Spleen (tissue), 7 donors: Measurements from ENCODE around the gene FAAH.

ENCODE experiments used
- POLR2A ChIP-seq, 3 donors: fragments of 450-650 bp; IDR thresholded peaks; one replicate each; pipeline ENCODE4 v1.5.1; 2017; ENCODE audit warnings: antibody characterized with exemption in 3 of 3, mild to moderate bottlenecking in 1 of 3
- TF ChIP-seq, protein P1 (sequence below), 11 experiments: fragments of 200-600 bp in 7 of 11; fragments of 450-650 bp in 4 of 11; sonication (generic) in 4 of 11; IDR thresholded peaks in 8 of 11; conservative IDR thresholded peaks in 3 of 11; 1 replicate in 7 of 11; 2 replicates in 4 of 11; pipeline versions ENCODE4 v1.4.0 to v1.8.0; 2016 to 2021; ENCODE audit warnings: antibody characterized with exemption in 11 of 11, inconsistent platforms in 4 of 11, mild to moderate bottlenecking in 1 of 11
- donor health status: DM: no; HTN: no; CAD: no; lungs with moderate emphysema.
- donor health status: DM: no; HTN: no; CAD: no.
- donor health status: DM: no; HTN: no; CAD: no.

GRCh38 chr1:46407636-46408035 is 13.5 kb downstream of the FAAH start:
- TF ChIP-seq POLR2A (IDR thresholded peaks at IDR 0.05) = no peak
- TF ChIP-seq, protein P1, sequence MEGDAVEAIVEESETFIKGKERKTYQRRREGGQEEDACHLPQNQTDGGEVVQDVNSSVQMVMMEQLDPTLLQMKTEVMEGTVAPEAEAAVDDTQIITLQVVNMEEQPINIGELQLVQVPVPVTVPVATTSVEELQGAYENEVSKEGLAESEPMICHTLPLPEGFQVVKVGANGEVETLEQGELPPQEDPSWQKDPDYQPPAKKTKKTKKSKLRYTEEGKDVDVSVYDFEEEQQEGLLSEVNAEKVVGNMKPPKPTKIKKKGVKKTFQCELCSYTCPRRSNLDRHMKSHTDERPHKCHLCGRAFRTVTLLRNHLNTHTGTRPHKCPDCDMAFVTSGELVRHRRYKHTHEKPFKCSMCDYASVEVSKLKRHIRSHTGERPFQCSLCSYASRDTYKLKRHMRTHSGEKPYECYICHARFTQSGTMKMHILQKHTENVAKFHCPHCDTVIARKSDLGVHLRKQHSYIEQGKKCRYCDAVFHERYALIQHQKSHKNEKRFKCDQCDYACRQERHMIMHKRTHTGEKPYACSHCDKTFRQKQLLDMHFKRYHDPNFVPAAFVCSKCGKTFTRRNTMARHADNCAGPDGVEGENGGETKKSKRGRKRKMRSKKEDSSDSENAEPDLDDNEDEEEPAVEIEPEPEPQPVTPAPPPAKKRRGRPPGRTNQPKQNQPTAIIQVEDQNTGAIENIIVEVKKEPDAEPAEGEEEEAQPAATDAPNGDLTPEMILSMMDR (IDR thresholded peaks at IDR 0.05 in 8 of 11, conservative IDR thresholded peaks at IDR 0.05 in 3 of 11) = no peak
